ENCODE measurements around the gene ROBO4. TPM values are rescaled to one million over a fixed set of nuclear protein-coding genes. Genes with fewer than 3 reads are reported as not detected.
A peak's percentile ranks its signal among the peaks of the same experiment; 100 is the strongest.

ROBO4 gene
- total RNA-seq, 1 experiment from 2014 or later, result 10.6 TPM

GRCh38 chr11:124920356-124920755, 22.7 kb upstream of the ROBO4 start:
- ChIA-PET CTCF (interaction anchor here (0.6 kb wide), 2 partner anchors 14 to 49 kb away, joined by 3 to 5 read pairs; no protein-coding TSS in a partner anchor), POLR2A (no interaction called here)
- intact Hi-C loops (cut with micrococcal nuclease), result no loop called here
- no TSS peak for BruUV-seq (replicated peaks)
- no peak for TF ChIP-seq CTCF (IDR thresholded peaks at IDR 0.05; ENCODE audit: unreplicated experiment)
- H3K27ac Mint-ChIP-seq (ENCODE audit: low read depth, unreplicated experiment), result no peak overlapping the region
- no peaks in the 10 kb centered on the region for H3K27me3 Mint-ChIP-seq (ENCODE audit: insufficient read depth, unreplicated experiment)
- no peaks in the 10 kb centered on the region for H3K4me1 Mint-ChIP-seq (ENCODE audit: insufficient read depth, unreplicated experiment)
- no peaks in the 10 kb centered on the region for H3K36me3 Mint-ChIP-seq (ENCODE audit: insufficient read depth, unreplicated experiment)
- H3K4me3 Mint-ChIP-seq (ENCODE audit: unreplicated experiment), result no peak overlapping the region
- DNase-seq (ENCODE audit: unreplicated experiment), result no peak
- no peaks in the 10 kb centered on the region for H3K9me3 Mint-ChIP-seq (ENCODE audit: unreplicated experiment)

DNA sequence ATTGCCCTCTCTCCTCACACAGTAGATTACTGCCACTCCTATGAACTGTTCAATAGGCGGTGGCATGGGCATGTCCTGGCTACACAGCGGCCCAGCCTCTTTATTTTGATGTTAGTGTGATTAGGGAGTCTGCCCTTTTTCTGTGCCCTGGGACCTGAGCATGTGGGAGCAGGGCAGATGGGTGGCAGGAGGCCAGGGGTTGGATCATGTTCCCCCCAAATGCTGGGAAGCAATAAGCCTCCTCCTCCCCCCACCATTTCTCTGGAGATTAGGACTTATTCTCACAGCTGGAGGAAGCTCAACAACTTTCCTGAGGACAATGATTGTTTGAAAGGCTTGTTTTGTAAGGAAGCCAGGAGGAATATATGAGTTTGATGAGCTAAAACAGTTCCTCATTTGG, 22.2 kb upstream of the ROBO4 start:
- BruUV-seq (replicated peaks), result no TSS peak
- intact Hi-C loops (cut with micrococcal nuclease), result no loop called here
- ChIA-PET POLR2A (interaction anchor here (1.1 kb wide), 1 partner anchor 22 kb away, joined by 3 read pairs; no protein-coding TSS in a partner anchor), CTCF (no interaction called here)
- TF ChIP-seq CTCF (IDR thresholded peaks at IDR 0.05; ENCODE audit: unreplicated experiment), result no peak
- Mint-ChIP-seq H3K36me3 (ENCODE audit: insufficient read depth, unreplicated experiment) (no peaks in the 10 kb centered on the region), H3K4me3 (ENCODE audit: unreplicated experiment) (no peak overlapping the region), H3K27me3 (ENCODE audit: insufficient read depth, unreplicated experiment) (no peaks in the 10 kb centered on the region), H3K9me3 (ENCODE audit: unreplicated experiment) (no peaks in the 10 kb centered on the region), H3K27ac (ENCODE audit: low read depth, unreplicated experiment) (no peak overlapping the region), H3K4me1 (ENCODE audit: insufficient read depth, unreplicated experiment) (no peaks in the 10 kb centered on the region)
- no peak for DNase-seq (ENCODE audit: unreplicated experiment)

DNA sequence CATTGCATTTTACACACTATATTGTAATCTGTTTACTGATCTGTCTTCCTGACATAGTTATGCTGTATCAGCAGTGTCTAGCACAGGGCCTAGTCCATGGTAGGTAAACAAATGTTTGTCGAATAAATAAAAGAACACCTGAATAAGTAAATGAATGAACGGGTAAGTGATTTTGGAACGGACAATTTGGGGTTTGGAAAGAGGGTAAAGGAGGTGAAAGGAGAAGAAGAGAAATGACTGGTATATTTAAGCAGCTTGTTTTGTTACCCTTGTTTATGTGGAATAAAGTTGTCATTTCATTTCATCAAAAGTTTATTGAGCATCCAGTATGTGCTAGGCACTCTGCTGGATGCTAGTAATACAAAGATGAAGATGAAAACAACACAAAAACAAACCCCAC, 21.3 kb upstream of the ROBO4 start, which contains the start of gene HEPN1:
Gene HEPN1 (plus strand): TSS at position 301 of the 400 bp plus-strand sequence.
- H3K27me3 Mint-ChIP-seq (ENCODE audit: insufficient read depth, unreplicated experiment), result no peaks in the 10 kb centered on the region
- H3K36me3 Mint-ChIP-seq (ENCODE audit: insufficient read depth, unreplicated experiment), result no peaks in the 10 kb centered on the region

GRCh38 chr11:124917115-124917637, 19.5 kb upstream of the ROBO4 start:
- H3K9me3 Mint-ChIP-seq (ENCODE audit: unreplicated experiment), result peaks cover 3% of the 10 kb centered on the region
- H3K4me3 Mint-ChIP-seq (ENCODE audit: unreplicated experiment), result no peak overlapping the region
- BruUV-seq (replicated peaks), result no TSS peak
- intact Hi-C loops (cut with micrococcal nuclease), result no loop called here
- no peak overlapping the region for H3K27ac Mint-ChIP-seq (ENCODE audit: low read depth, unreplicated experiment)
- no peaks in the 10 kb centered on the region for H3K36me3 Mint-ChIP-seq (ENCODE audit: insufficient read depth, unreplicated experiment)
- no peaks in the 10 kb centered on the region for H3K4me1 Mint-ChIP-seq (ENCODE audit: insufficient read depth, unreplicated experiment)
- ChIA-PET CTCF (interaction anchor here (0.6 kb wide), 1 partner anchor 17 kb away, joined by 3 read pairs; no protein-coding TSS in a partner anchor), POLR2A (no interaction called here)
- no peaks in the 10 kb centered on the region for H3K27me3 Mint-ChIP-seq (ENCODE audit: insufficient read depth, unreplicated experiment)
- DNase-seq (ENCODE audit: unreplicated experiment), result peak; percentile 11
- TF ChIP-seq CTCF (IDR thresholded peaks at IDR 0.05; ENCODE audit: unreplicated experiment), result no peak

More for the DNA sequence above, 21.3 kb upstream of the ROBO4 start, which contains the start of gene HEPN1:
- H3K4me3 Mint-ChIP-seq (ENCODE audit: unreplicated experiment), result no peak within 1 kb of the TSS
- ChIA-PET CTCF (interaction anchor here (0.6 kb wide), 1 partner anchor 27 kb away, joined by 4 read pairs; no protein-coding TSS in a partner anchor), POLR2A (interaction anchor here (1.1 kb wide), 1 partner anchor 21 kb away, joined by 3 read pairs; no protein-coding TSS in a partner anchor)
- intact Hi-C loops (cut with micrococcal nuclease), result no loop called here
- no peaks in the 10 kb centered on the region for H3K9me3 Mint-ChIP-seq (ENCODE audit: unreplicated experiment)
- no peak within 1 kb of the TSS for H3K27ac Mint-ChIP-seq (ENCODE audit: low read depth, unreplicated experiment)
- DNase-seq (ENCODE audit: unreplicated experiment), result no peak
- BruUV-seq (replicated peaks), result no TSS peak
- no peaks in the 10 kb centered on the region for H3K4me1 Mint-ChIP-seq (ENCODE audit: insufficient read depth, unreplicated experiment)
- TF ChIP-seq CTCF (IDR thresholded peaks at IDR 0.05; ENCODE audit: unreplicated experiment), result no peak

Measured in MCF 10A (cell line).